HCT116 (cell line): ENCODE measurements around the gene GRK1.

Experiments used
- CTCF ChIP-seq, 3 experiments: fragments of 200-600 bp in 1 of 3; sonication (generic) in 1 of 3; IDR thresholded peaks in 2 of 3; conservative IDR thresholded peaks in 1 of 3; 2 replicates each; pipeline ENCODE4 v1.5.1; 2012 to 2017; ENCODE audit warnings: low read depth in 2 of 3, low read length in 2 of 3, antibody characterized with exemption in 1 of 3, borderline replicate concordance in 1 of 3, control low read depth in 1 of 3, mild to moderate bottlenecking in 1 of 3, mixed read lengths in 1 of 3, mixed run types in 1 of 3, moderate library complexity in 1 of 3; ENCODE audit not compliant: insufficient read depth in 1 of 3
- EGR1 ChIP-seq: IDR thresholded peaks from 2 replicates; pipeline ENCODE4 v1.6.1; 2012; ENCODE audit warnings: low read depth
- EZH2 ChIP-seq: fragments of 200-600 bp; sonication (generic); IDR thresholded peaks from 2 replicates; pipeline ENCODE4 v1.6.1; 2017; ENCODE audit warnings: antibody characterized with exemption, mixed run types
- EZH2phosphoT487 ChIP-seq: fragments of 200-600 bp; IDR thresholded peaks from 2 replicates; pipeline ENCODE4 v1.6.1; 2018; ENCODE audit warnings: antibody characterized with exemption, borderline replicate concordance
- JUND ChIP-seq: IDR thresholded peaks from 2 replicates; pipeline ENCODE4 v1.6.1; 2012
- POLR2A ChIP-seq: IDR thresholded peaks from 2 replicates; pipeline ENCODE4 v1.7.0; 2011; ENCODE audit warnings: borderline replicate concordance; ENCODE audit not compliant: insufficient read depth, insufficient read length; ENCODE audit errors: extremely low read depth
- POLR2AphosphoS5 ChIP-seq: IDR thresholded peaks from 2 replicates; pipeline ENCODE4 v1.6.1; 2011; ENCODE audit warnings: mild to moderate bottlenecking, low read depth, low read length, moderate library complexity
- REST ChIP-seq: IDR thresholded peaks from 2 replicates; pipeline ENCODE4 v1.6.1; 2012; ENCODE audit warnings: low read depth
- SP1 ChIP-seq: IDR thresholded peaks from 2 replicates; pipeline ENCODE4 v1.6.1; 2012; ENCODE audit warnings: low read depth
- SRF ChIP-seq: IDR thresholded peaks from 2 replicates; pipeline ENCODE4 v1.6.1; 2012; ENCODE audit warnings: low read depth
- TCF7L2 ChIP-seq: IDR thresholded peaks from 2 replicates; pipeline ENCODE4 v1.7.0; 2011; ENCODE audit warnings: borderline replicate concordance, inconsistent platforms; ENCODE audit not compliant: insufficient read depth, insufficient read length; ENCODE audit errors: extremely low read depth
- ZNF274 ChIP-seq: fragments of 200-500 bp; sonication (Bioruptor generic); IDR thresholded peaks from 2 replicates; pipeline ENCODE4 v1.6.1; 2014; ENCODE audit warnings: mild to moderate bottlenecking, low read depth, low read length, inconsistent platforms

DNA sequence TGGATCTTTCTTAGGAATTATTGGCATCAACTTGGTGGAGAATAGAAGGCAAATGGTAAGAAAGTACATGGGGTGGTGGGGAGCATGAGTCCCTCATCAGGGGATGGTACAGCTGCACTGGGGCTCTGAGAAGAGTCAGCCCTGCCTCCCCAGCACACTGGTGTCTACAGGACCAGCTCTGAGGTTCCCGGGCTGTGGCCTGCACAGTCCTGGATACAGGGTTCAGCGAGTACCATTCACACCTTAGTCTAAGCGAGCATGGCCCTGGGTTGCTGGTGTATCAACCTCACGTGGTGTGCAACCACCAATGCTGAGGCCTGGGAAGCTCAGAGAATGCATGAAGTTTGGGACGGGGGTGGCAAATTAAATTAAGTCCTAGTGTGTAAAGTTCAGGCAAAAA is 102.1 kb downstream of the GRK1 start:
- TF ChIP-seq CTCF (IDR thresholded peaks at IDR 0.05 in 2 of 3, conservative IDR thresholded peaks at IDR 0.05 in 1 of 3; ENCODE audit: borderline replicate concordance in 1 of 3, insufficient read depth in 1 of 3, low read depth in 2 of 3, low read length in 2 of 3): no peak
- no peak for TF ChIP-seq POLR2A
- TF ChIP-seq SRF: no peak
- no peak for TF ChIP-seq EGR1
- TF ChIP-seq TCF7L2: no peak
- no peak for TF ChIP-seq EZH2
- TF ChIP-seq POLR2AphosphoS5: no peak
- TF ChIP-seq EZH2phosphoT487: no peak
- no peak for TF ChIP-seq REST
- no peak for TF ChIP-seq ZNF274
- TF ChIP-seq JUND: no peak
- TF ChIP-seq SP1: no peak
